Muscle layer of colon (tissue), 2 donors: ENCODE results near the gene ST6GALNAC3.
"Not testable (repeated sequence)": the region's sequence is repeated elsewhere in the genome, so short reads cannot be mapped to it uniquely, and the experiment has no call there.

ENCODE experiments used
- H3K27ac ChIP-seq: one replicate; pipeline ENCODE4 v1.7.0; 2013; ENCODE audit warnings: low read depth, mild to moderate bottlenecking, low read length, moderate library complexity
- H3K27me3 ChIP-seq, 2 donors: one replicate each; pipeline ENCODE4 v1.7.0; 2013; ENCODE audit warnings: low read length in 2 of 2, mild to moderate bottlenecking in 2 of 2; ENCODE audit not compliant: insufficient read depth in 2 of 2, control insufficient read depth in 1 of 2
- H3K36me3 ChIP-seq: one replicate; pipeline ENCODE4 v1.7.0; 2013; ENCODE audit warnings: mild to moderate bottlenecking, low read length; ENCODE audit not compliant: insufficient read depth
- H3K4me1 ChIP-seq: one replicate; pipeline ENCODE4 v1.7.0; 2013; ENCODE audit warnings: mild to moderate bottlenecking, low read length; ENCODE audit not compliant: insufficient read depth
- H3K4me3 ChIP-seq, 2 donors: one replicate each; pipeline ENCODE4 v1.7.0; 2013; ENCODE audit warnings: low read length in 2 of 2, low read depth in 1 of 2, mild to moderate bottlenecking in 1 of 2, moderate library complexity in 1 of 2
- H3K9ac ChIP-seq: one replicate; pipeline ENCODE4 v1.7.0; 2013; ENCODE audit warnings: low read length
- H3K9me3 ChIP-seq: one replicate; pipeline ENCODE4 v1.7.0; 2013; ENCODE audit warnings: mild to moderate bottlenecking, low read length
- donor health status: abdominal sarcoma.
- donor health status: Adenocarcinoma of cecum.

The ST6GALNAC3 gene

GRCh38 chr1:76092812-76093211, 18.3 kb downstream of the ST6GALNAC3 start:
- Histone ChIP-seq H3K4me1 (no peaks in the 10 kb centered on the region), H3K36me3 (no peaks in the 10 kb centered on the region), H3K27ac (no peak overlapping the region), H3K9me3 (no peaks in the 10 kb centered on the region), H3K4me3 (no peak overlapping the region), H3K27me3 (no peaks in the 10 kb centered on the region), H3K9ac (no peak overlapping the region)

GRCh38 chr1:76093522-76094312, 19.2 kb downstream of the ST6GALNAC3 start:
- Histone ChIP-seq H3K27ac (no peak overlapping the region), H3K4me1 (no peaks in the 10 kb centered on the region)

GRCh38 chr1:76095802-76096201, 21.3 kb downstream of the ST6GALNAC3 start:
- Histone ChIP-seq H3K27ac (no peak overlapping the region), H3K4me1 (no peaks in the 10 kb centered on the region), H3K36me3 (no peaks in the 10 kb centered on the region), H3K27me3 (no peaks in the 10 kb centered on the region), H3K9me3 (no peaks in the 10 kb centered on the region), H3K4me3 (no peak overlapping the region), H3K9ac (no peak overlapping the region)

More at GRCh38 chr1:76093522-76094312, 19.2 kb downstream of the ST6GALNAC3 start:
- H3K9ac ChIP-seq = no peak overlapping the region
- no peaks in the 10 kb centered on the region for H3K36me3 ChIP-seq
- H3K27me3 ChIP-seq = no peaks in the 10 kb centered on the region
- no peak overlapping the region for H3K4me3 ChIP-seq
- H3K9me3 ChIP-seq = no peaks in the 10 kb centered on the region

- H3K27ac ChIP-seq, H3K27me3 ChIP-seq: not testable (repeated sequence)
Observed at GRCh38 chr1:76097064-76097463, 22.5 kb downstream of the ST6GALNAC3 start.

GRCh38 chr1:76098845-76099244, 24.3 kb downstream of the ST6GALNAC3 start:
- no peaks in the 10 kb centered on the region for H3K36me3 ChIP-seq
- no peak overlapping the region for H3K4me3 ChIP-seq
- no peaks in the 10 kb centered on the region for H3K4me1 ChIP-seq
- H3K27me3 ChIP-seq = no peaks in the 10 kb centered on the region
- no peak overlapping the region for H3K27ac ChIP-seq
- H3K9ac ChIP-seq = no peak overlapping the region
- H3K9me3 ChIP-seq = no peaks in the 10 kb centered on the region

More at GRCh38 chr1:76097064-76097463, 22.5 kb downstream of the ST6GALNAC3 start:
- not testable (repeated sequence) for H3K4me3 ChIP-seq, H3K36me3 ChIP-seq, H3K9ac ChIP-seq, H3K4me1 ChIP-seq, H3K9me3 ChIP-seq

GRCh38 chr1:76101548-76101947, 27.0 kb downstream of the ST6GALNAC3 start:
- no peaks in the 10 kb centered on the region for H3K36me3 ChIP-seq
- H3K27me3 ChIP-seq = no peaks in the 10 kb centered on the region
- H3K9me3 ChIP-seq = no peaks in the 10 kb centered on the region
- no peak overlapping the region for H3K4me3 ChIP-seq
- no peaks in the 10 kb centered on the region for H3K4me1 ChIP-seq
- no peak overlapping the region for H3K9ac ChIP-seq
- no peak overlapping the region for H3K27ac ChIP-seq

GRCh38 chr1:76102046-76102445, 27.5 kb downstream of the ST6GALNAC3 start:
- Histone ChIP-seq H3K4me1 (no peaks in the 10 kb centered on the region), H3K36me3 (no peaks in the 10 kb centered on the region), H3K27me3 (no peaks in the 10 kb centered on the region), H3K27ac (no peak overlapping the region), H3K4me3 (no peak overlapping the region), H3K9me3 (no peaks in the 10 kb centered on the region), H3K9ac (no peak overlapping the region)

GRCh38 chr1:76103034-76103433, 28.5 kb downstream of the ST6GALNAC3 start:
- Histone ChIP-seq H3K36me3 (no peaks in the 10 kb centered on the region), H3K4me3 (no peak overlapping the region), H3K9ac (no peak overlapping the region), H3K9me3 (no peaks in the 10 kb centered on the region), H3K27ac (no peak overlapping the region), H3K4me1 (no peaks in the 10 kb centered on the region), H3K27me3 (no peaks in the 10 kb centered on the region)

- Histone ChIP-seq H3K9ac (no peak overlapping the region), H3K27ac (no peak overlapping the region), H3K4me1 (no peaks in the 10 kb centered on the region), H3K36me3 (no peaks in the 10 kb centered on the region), H3K4me3 (no peak overlapping the region), H3K9me3 (no peaks in the 10 kb centered on the region), H3K27me3 (no peaks in the 10 kb centered on the region)
Observed at GRCh38 chr1:76105372-76105771, 30.8 kb downstream of the ST6GALNAC3 start.

- Histone ChIP-seq H3K9me3 (no peaks in the 10 kb centered on the region), H3K4me1 (no peaks in the 10 kb centered on the region), H3K27me3 (no peaks in the 10 kb centered on the region), H3K9ac (no peak overlapping the region), H3K4me3 (no peak overlapping the region), H3K27ac (no peak overlapping the region), H3K36me3 (no peaks in the 10 kb centered on the region)
Observed at GRCh38 chr1:76106251-76106650, 31.7 kb downstream of the ST6GALNAC3 start.

- no peak overlapping the region for H3K27ac ChIP-seq
- H3K9ac ChIP-seq = no peak overlapping the region
- no peaks in the 10 kb centered on the region for H3K4me1 ChIP-seq
- H3K27me3 ChIP-seq = no peaks in the 10 kb centered on the region
- H3K36me3 ChIP-seq = no peaks in the 10 kb centered on the region
- H3K4me3 ChIP-seq = no peak overlapping the region
- no peaks in the 10 kb centered on the region for H3K9me3 ChIP-seq
Observed at GRCh38 chr1:76106719-76107235, 32.2 kb downstream of the ST6GALNAC3 start.

- Histone ChIP-seq H3K4me1 (no peaks in the 10 kb centered on the region), H3K27ac (no peak overlapping the region), H3K36me3 (no peaks in the 10 kb centered on the region), H3K27me3 (no peaks in the 10 kb centered on the region), H3K4me3 (no peak overlapping the region), H3K9me3 (no peaks in the 10 kb centered on the region), H3K9ac (no peak overlapping the region)
Observed at GRCh38 chr1:76109404-76109803, 34.9 kb downstream of the ST6GALNAC3 start.
